ENCODE measurements around the gene MAN1C1. TPM values are rescaled to one million over a fixed set of nuclear protein-coding genes. Genes with fewer than 3 reads are reported as not detected.

Gene MAN1C1
- total RNA-seq, 1 donor from 2014 or later: 29.1 TPM

DNA sequence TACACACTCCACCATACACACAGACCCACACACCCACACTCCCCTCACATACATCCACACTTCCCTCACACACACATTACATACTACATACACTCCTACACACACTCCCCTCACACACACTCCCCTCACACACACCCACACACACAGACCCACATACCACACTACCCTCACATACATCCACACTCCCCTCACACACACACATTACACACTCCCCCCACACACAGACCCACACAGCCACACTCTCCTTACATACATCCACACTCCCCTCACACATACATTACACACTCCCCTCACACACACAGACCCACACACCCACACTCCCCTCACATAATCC, 150.8 kb downstream of the MAN1C1 start:
- peaks cover 26% of the 10 kb centered on the region for H3K4me1 Mint-ChIP-seq (ENCODE audit: unreplicated experiment)
- H3K36me3 Mint-ChIP-seq (ENCODE audit: low read depth, unreplicated experiment): peaks cover 19% of the 10 kb centered on the region
- DNase-seq (ENCODE audit: low spot score): no peak
- no peaks in the 10 kb centered on the region for H3K27me3 Mint-ChIP-seq (ENCODE audit: unreplicated experiment)
- H3K9me3 Mint-ChIP-seq (ENCODE audit: unreplicated experiment): no peaks in the 10 kb centered on the region
- TF ChIP-seq CTCF (IDR thresholded peaks at IDR 0.05; ENCODE audit: unreplicated experiment): no peak
- no peak overlapping the region for H3K4me3 Mint-ChIP-seq (ENCODE audit: unreplicated experiment)
- H3K27ac Mint-ChIP-seq (ENCODE audit: unreplicated experiment): peak overlapping the region; percentile 67

DNA sequence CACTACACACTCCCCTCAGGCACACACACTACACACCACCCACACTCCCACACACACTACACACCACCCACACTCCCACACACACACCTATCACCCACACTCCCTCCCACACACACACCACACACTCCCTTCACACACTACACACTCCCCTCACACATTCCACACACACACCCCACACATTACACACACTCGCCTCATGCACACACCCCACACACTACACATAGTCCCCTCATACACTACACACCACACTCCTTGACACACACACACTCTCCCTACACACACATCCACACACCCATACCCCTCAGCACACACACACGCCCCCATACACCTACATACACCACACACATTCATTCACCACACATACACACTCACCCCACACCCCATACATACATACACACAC, 152.4 kb downstream of the MAN1C1 start:
- Mint-ChIP-seq H3K27me3 (ENCODE audit: unreplicated experiment) (peaks cover 2% of the 10 kb centered on the region), H3K4me1 (ENCODE audit: unreplicated experiment) (peaks cover 26% of the 10 kb centered on the region), H3K27ac (ENCODE audit: unreplicated experiment) (peak overlapping the region; percentile 22), H3K9me3 (ENCODE audit: unreplicated experiment) (no peaks in the 10 kb centered on the region), H3K4me3 (ENCODE audit: unreplicated experiment) (no peak overlapping the region), H3K36me3 (ENCODE audit: low read depth, unreplicated experiment) (peaks cover 25% of the 10 kb centered on the region)
- DNase-seq (ENCODE audit: low spot score): no peak
- no peak for TF ChIP-seq CTCF (IDR thresholded peaks at IDR 0.05; ENCODE audit: unreplicated experiment)

DNA sequence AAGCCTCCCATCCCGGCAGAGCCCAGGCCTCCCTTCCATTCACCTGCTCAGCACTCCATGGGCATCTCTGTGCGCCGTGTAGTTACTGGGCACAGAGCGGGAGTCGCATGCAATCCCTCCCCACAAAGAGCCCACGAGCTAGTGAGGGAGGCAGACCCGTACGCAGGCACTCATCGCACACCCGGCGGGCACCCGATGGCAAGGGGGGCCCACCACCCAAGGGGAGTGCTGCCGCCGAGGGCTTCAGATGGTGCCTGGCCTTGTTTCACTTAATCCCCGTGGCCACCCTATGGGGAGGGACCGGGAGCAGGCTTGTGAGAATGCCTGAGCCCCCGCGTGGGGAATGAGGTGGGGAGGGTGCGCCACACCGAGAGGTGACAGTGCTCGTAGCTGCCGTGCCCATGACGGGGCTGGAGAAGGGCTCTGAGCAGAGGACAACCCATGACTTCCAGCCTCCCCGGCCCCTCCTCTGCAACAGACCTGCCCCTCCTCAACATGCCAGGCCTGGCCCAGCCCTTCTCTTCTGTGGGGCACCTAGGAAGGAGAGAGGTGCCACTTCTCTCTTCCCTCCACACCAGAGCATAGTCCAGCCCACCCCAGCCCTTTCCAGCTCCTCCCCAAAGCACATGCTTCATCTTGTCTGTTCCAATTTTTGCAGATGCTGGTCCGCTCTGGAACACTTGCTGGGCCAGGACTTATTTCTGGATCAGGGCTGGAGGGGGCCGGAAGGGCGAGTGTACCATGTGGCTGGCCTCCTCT, 153.2 kb downstream of the MAN1C1 start:
- no peak for DNase-seq (ENCODE audit: low spot score)
- TF ChIP-seq CTCF (IDR thresholded peaks at IDR 0.05; ENCODE audit: unreplicated experiment): no peak
- H3K4me3 Mint-ChIP-seq (ENCODE audit: unreplicated experiment): no peak overlapping the region

GRCh38 chr1:25770541-25771220, 154.1 kb downstream of the MAN1C1 start:
- Mint-ChIP-seq H3K27ac (ENCODE audit: unreplicated experiment) (no peak overlapping the region), H3K36me3 (ENCODE audit: low read depth, unreplicated experiment) (peaks cover 25% of the 10 kb centered on the region), H3K27me3 (ENCODE audit: unreplicated experiment) (peaks cover 2% of the 10 kb centered on the region), H3K9me3 (ENCODE audit: unreplicated experiment) (no peaks in the 10 kb centered on the region), H3K4me3 (ENCODE audit: unreplicated experiment) (no peak overlapping the region), H3K4me1 (ENCODE audit: unreplicated experiment) (peaks cover 18% of the 10 kb centered on the region)
- no peak for DNase-seq (ENCODE audit: low spot score)
- TF ChIP-seq CTCF (IDR thresholded peaks at IDR 0.05; ENCODE audit: unreplicated experiment): no peak

More for the DNA sequence above, 153.2 kb downstream of the MAN1C1 start:
- H3K27me3 Mint-ChIP-seq (ENCODE audit: unreplicated experiment): peaks cover 2% of the 10 kb centered on the region
- no peak overlapping the region for H3K27ac Mint-ChIP-seq (ENCODE audit: unreplicated experiment)
- peaks cover 25% of the 10 kb centered on the region for H3K36me3 Mint-ChIP-seq (ENCODE audit: low read depth, unreplicated experiment)
- H3K9me3 Mint-ChIP-seq (ENCODE audit: unreplicated experiment): no peaks in the 10 kb centered on the region
- H3K4me1 Mint-ChIP-seq (ENCODE audit: unreplicated experiment): peaks cover 19% of the 10 kb centered on the region

Measured in endothelial cell (in vitro differentiated cells).